GM19328 (cell line): ENCODE data around the gene YPEL5.
"Not testable (repeated sequence)": the region's sequence is repeated elsewhere in the genome, so short reads cannot be mapped to it uniquely, and the experiment has no call there.

Experiments used
- ATAC-seq: cut with Tn5 transposase; IDR thresholded peaks from one replicate; pipeline ENCODE4 v1.9.1; 2021; ENCODE audit warnings: mild to moderate bottlenecking, moderate library complexity; ENCODE audit not compliant: unreplicated experiment

The YPEL5 gene

DNA sequence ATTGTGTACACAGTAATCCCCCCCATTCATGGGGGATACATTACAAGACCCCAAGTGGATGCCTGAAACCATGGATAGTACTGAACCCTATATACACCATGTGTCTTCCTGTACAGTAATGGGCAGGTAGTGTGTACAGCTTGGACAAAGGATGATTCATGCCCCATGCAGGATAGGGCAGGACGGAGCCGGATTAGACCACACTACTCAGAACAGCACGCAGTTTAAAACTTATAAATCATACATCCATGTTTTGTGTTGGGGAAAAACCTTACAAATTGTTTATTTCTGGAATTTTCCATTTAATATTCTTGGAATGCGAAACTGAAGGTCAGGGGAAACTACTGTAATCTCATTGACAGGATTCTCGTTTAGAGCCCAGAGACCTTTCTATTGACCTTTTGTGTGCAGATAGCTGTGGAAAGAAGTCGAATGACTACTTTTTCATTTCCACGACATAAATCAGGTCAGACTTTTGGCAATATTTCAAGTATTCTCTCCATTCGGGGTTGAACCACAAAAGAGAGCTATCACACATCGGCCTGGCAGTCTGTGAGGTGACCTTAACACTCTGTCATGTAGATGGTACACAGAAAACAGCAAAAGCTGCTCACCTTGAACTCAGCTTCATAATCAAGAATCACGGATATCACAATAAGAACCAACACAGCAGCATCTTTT, 9.9 kb upstream of the YPEL5 start:
- ATAC-seq, result no peak

DNA sequence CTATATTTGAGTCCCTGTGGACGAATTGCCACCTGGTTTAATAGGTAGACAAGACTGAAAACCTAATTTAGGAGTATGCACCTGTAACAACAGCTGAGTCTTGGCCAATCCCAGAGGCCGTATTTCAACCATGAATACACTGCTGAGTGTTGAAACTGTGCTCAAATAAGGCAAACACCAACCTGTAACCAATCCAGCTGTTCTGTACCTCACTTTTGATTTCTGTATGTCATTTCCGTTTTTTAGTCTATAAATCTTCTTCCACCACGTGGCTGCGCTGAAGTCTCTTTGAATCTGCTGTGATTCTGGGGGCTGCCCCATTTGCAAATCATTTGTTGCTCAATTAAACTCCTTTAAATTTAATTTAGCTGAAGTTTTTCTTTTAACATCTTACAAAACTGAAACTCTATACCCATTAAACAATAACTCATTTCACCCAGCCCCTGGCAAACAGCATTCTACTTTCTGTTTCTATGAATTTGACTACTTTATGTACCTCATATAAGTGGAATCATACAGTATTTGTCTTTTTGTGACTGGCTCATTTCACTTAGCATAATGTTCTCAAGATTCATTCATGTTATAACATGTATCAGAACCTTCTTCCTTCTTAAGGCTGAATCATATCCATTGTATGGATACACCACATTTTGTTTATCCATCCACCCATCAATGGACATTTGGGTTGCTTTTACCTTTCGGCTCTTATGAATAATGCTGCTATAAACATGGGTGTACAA, 7.5 kb upstream of the YPEL5 start:
- ATAC-seq, result peak; percentile 74

DNA sequence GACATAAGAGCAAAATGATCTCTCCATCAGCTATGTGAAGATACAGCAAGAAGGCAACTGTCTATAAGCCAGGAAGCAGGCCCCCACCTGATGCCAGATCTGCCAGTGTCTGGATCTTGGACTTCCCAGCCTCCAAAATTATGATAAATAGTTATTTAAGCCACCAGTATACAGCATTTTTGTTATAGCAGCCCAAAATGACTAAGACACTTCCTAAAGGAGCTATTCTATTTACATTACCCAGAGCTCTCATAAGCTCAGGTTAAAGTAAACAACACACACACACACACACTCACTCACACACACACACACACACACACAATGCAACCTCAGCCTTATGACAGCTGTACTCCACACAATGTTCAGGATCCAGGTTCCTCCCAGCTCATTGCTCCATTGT, 5.7 kb upstream of the YPEL5 start:
- ATAC-seq, result no peak

DNA sequence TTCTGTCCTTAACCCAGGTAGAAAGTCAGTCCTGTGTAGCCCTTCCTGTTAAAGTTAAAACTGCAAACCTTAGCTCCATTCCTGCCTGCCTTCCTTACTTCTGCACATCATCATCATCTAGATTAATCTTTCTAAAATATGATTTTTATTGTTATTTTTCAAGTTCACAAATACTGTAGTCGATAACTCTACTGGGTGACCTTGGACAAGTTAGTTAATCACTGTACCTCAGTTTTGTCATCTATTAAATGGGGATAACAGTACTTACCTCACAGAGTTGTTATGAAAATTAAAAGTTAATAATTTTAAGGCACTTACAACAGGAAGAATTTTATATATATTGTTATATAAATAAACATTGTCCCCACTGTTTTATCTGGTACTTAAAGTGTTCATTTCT, 2.5 kb upstream of the YPEL5 start:
- no peak for ATAC-seq

DNA sequence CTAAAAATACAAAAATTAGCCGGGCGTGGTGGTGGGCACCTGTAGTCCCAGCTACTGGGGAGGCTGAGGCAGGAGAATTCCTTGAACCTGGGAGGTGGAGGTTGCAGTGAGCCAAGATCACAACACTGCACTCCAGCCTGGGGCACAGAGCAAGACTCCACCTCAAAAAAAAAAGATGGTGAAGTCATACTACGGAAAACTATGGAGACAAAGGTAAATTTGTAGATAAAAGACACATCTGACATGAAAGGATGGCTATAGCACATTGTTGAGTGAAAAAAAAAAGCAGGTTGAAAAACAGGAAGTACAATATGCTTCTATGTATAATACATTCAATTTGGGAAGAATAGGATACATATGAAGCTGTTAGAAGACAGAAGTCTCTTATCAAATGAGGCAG, 1.9 kb upstream of the YPEL5 start:
- not testable (repeated sequence) for ATAC-seq

DNA sequence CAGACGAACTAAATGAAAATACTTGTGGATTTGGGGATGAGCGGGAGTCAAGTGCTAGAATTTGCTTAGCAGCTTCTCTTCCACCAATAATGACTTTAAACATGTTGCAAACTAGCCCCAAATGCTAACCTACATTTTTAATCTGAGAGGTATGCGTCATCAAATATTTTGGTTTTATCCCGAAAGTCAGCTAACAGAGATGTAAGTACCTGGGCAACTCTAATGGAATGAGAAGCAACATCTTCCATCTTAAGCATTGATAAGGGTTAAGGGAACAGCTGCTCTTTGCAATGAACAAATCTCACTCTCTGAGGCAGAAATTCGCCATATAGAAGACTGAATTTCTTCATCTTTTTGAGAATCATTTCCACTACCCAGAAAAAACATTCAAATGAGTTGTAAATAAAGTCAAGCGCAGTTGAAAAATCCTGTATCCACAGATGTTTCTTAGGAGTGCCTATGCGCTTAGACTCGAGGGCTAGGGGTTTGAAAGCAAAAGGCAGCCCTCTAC, 926 bp upstream of the YPEL5 start:
- ATAC-seq, result no peak

DNA sequence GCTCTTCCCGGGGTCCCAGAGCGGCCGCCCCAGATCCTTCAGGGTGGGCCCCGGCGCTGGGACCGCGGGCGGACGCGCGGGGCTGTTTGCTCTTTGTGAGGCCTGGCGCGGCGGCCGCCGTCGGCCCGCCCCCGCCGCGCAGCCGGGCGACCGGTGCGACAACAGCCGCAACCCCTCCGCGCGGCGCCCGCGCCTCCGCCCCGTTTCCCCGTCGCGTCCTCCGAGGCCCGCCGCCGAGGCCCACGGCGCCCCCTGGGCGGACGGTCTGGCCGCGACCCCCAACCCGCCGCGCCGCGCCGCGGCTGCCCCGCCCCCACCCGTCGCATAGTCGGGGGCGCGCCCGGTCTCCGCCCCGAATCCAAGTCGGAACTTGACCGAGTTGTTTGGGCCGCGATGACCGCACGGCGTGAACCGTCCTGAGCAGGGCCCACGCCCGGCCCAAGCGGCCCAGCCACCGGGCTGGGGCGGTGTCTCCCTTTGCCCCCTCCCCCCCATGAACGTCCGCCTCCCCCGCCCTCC, 448 bp downstream of the YPEL5 start:
- ATAC-seq, result no peak

DNA sequence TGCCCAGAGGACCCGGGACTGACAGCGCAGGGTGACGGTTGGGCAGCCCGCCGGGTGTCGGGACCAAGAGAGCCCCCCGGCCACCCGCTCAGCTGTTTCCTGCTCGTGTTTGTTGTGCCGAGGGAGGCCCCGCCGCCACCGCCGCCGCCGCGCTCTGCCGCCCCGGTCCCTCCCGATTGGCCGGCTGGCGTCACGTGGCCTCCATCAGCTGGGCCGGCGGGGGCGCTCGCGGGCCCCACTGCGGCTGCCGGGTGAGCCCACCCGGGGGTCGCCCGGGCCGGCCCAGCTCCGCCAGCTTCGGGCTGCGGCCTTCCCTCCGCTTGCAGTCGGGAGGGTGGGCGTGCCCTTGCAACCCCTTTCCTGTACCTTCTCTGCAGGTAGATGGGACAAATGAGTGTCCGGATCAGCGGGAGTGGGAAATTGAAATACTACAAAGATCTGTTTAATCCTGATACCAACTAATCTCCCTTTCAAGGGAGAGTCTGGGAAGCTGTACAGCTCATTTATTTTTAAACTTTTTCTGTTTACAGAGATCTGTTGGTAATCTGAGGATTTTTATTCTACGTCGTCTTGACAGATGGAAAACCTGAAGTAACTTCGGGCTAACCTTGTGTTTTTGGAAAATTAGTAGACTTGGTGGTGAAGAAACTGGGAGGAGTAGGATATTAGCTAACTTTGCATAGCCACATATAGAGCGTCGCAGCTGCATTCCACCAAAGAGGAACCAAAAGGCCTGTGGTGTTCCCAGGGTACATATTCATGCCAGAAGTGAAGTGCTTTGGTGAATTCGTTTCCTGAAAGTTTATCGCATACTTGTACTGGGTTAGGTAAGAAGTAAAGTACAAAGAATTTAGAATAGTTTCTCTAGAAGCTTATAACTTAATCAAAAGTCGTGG, 1.2 kb downstream of the YPEL5 start:
- no peak for ATAC-seq

DNA sequence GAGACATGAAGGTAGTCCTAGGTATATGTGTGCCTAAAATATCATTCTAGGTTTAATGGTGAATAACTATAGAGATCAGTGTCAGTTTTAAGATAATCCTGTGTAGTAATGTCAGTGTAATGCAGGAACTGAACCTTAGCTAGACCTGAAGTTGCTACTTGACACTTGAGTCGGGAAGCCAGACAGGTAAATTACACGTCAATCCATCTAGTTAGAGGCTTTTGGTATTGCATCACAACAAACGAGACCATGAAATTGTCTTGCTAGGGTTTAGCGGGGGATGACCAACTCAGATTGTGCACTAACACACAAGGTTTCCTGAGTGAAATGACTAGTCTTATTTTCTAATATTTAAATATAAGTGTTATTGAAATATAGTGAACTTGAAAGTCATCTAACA, 2.0 kb downstream of the YPEL5 start:
- no peak for ATAC-seq

DNA sequence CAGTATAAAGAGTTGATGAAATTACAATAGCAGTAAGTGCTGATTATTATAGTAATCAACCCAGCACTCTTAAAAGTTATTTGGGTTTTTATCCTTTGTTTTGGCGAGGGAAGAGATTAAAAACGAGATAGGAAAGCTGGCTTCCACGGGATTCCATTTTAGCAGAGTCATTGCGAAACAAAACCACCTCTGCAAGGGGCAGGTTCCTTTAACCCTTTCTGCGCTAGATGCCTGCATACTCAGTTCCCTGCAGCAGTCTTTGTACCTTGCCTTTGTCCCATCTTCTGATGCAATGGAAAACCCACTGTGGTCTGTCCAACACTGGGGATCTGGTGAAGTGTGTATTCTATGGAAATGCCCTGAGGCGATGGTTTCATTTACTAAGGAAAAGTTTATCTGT, 2.7 kb downstream of the YPEL5 start:
- no peak for ATAC-seq

DNA sequence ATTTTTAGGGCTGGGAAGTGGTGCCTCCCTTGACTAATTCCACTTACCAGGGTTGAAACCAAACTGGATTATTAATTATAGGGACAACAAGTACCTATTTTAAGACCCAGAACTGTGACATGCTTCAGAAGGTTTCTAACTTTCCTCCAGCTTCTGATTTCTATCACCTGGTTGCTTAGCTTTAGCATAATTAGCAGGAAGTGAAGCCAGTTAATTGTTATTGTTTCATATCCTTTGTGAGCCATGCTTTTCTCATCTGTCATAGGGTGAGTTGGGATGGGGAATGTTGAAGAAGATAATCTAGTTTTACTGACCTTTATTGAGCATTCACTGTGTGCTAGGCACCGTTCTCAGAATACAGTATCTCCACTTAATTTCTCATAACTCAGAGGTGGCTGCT, 3.2 kb downstream of the YPEL5 start:
- no peak for ATAC-seq

DNA sequence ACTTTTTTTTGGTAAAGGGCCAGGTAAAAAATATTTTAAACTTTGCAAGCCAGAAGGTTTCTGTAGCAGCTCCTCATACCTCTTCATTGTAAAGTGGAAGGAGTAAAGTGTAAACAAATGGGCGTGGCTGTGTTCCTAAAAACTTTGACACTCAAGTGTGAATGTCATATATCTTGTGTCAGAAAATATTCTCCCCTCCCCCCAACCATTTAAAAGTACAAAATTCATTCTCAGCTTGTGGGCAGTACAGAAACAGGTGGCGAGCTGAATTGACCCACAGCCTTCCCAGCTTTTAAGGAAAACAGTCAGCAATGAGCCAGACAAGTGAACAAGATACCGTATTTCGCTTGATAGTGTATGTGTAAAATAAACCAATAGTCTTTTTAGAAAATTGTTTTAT, 4.0 kb downstream of the YPEL5 start:
- ATAC-seq, result no peak

DNA sequence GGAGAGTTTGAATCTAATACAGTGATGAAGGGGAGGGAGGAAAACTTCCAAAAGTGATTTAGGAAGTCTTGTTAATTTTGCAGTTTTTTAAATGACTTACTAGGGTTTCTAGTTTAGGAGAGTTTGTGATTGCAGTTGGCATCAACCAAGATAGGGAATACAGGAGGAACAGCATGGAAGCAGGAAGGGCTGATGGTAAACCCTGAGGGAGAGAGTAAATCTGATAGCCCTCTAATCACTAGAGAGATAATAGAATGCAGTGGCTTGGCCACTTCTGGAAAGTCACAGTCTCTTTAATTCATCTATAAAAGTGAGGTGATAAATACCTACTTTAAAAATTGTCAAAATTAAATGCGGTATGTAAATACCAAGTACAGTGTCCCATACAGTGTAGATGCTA, 5.6 kb downstream of the YPEL5 start:
- no peak for ATAC-seq

DNA sequence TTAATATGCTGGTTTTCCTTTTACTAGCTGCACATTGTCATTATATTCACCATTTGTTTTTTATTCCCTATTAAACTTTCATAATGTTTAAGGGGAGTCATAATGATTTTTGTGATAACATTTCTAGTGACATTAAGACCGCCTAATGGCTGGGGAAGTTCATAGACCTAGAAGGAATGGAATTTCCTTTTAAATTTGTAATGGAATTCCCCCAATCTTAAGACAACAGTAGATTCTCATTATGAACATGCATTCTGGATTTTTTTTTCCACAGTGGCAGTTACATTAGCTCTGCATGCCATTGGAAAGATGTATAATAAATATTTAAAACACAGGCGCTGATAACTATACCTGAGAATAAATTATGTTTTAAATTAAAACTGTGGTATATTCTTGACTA, 8.4 kb downstream of the YPEL5 start:
- no peak for ATAC-seq

DNA sequence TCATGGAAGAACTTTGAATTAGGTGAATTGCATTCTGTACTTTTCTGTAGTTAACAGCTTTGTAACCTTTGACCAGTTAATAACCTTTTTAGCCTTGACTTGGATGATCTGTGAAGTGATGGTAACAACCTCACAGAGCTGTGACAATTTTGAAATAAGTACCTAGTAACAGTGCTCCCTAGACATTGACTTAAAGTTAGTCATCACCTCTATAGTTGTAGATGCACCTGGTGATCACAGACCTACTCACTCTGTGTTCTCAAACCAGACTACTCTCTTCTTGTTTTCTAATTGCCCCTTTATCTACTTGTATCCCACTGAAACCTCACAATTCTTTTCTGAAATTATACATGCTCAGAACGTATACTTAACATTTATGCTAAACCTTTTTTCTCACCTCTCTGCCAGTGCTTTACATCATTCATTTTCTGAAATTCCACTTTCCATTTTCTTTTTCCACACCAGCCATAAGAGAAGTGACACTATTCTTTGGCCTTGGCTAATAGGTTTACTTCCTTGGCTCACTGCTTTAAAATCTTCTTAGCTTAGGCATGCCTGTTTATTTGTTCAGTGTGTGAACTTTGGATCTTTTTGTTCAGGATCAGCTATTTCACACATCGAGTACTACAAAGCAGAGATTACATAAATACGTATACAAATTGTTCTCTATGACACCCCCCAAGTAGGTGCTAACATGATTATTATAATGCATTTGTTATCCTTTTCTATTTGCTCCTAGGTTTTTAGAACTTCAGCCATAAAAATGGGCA, 9.3 kb downstream of the YPEL5 start:
- no peak for ATAC-seq

DNA sequence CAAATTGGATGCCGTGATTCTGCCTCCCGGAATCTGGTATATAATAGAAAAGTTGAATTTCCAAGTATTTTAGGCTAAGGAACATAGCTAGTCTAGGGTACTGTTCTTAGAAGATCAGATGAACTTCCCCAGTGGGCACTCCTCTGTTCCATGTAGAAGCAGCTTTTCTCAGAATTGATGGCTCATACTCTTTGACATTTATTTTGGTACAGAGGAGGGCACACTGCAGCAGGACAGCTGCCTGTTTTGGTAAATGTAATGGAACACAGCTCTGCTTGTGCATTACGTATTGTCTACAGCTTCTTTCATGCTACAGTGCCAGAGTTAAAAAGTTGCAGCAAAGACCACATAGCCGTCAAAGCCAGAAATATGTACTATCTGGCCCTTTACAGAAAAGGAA, 10.8 kb downstream of the YPEL5 start:
- no peak for ATAC-seq

DNA sequence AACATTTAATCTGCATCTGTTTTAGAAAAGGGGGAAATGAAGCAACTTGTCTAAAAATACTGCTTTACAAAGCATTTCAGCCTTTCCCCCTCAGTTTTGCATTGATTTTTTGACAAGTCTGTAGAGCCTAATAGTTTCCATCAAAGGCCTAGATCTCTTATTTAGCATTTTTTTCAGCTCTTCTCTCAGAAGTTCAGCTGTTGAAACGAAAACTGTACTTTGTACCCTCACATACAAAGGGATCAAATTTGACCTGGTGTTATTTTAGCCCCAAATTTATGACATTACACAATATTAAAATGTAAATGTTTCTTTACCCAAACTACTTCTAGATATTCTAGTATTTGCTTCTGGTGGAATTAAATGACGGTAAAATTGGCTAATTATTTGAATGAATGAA, 13.0 kb downstream of the YPEL5 start:
- no peak for ATAC-seq

DNA sequence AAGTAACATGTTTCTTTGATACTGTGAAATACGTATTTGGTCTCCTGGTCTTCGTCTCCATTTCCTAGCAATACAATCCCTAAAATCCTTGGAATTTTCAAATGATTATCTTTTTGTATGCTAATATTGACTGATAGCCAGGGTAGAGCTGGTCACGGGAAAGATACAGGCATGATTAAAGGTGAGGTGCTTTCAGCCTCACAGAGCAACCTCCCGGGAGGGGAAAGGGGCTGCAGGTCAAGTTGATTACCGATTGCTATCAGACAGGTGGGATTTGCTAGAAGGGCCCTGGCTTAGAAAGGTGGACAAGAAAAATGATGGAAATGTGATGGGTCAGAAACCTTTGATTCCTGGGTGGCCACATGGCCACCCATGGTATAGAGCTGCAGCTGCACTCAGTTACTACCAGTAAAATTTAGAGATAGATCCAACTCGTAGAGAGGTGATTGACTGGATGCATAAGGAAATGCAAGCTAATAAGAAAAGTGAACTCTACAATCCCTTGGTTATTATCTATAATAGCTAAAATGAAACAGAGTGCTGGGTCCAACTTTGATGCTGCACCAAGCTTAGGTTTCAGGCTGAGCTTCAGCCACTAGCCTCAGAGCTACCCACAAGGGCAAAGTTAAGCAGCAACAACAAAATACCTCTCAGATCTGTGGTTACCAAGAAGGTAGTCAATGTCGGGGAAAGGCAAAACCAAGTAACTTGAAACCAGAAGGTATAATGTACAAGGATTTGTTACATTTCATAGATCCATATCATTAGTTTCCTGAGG, 15.3 kb downstream of the YPEL5 start:
- ATAC-seq, result no peak

DNA sequence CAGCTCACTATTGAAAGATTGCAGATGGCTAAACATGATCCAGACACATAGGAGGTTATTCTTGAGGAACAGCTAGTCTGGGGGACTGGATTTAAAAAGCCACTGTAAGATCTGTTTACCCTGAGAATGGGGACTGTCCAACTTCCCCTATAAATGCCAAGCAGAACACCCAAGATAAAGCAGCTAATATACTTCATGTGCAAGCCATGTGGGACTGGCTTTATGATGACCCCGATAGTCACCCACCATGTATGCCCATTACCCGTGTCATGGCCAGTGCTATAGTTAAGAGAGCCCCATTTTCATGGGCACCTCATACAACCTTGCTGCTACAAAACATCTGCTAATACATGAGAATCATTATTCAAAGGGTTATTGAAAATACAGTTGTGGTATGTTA, 16.0 kb downstream of the YPEL5 start:
- ATAC-seq, result no peak
